NCI-H524 (cell line): ENCODE data around the gene PDE4C.

Experiments used
- DNase-seq, 2 experiments: peaks; one replicate each; lab custom pipeline; 2025; lab: John Stamatoyannopoulos, UW

PDE4C gene

GRCh38 chr19:18198374-18198773 is 27.9 kb downstream of the PDE4C start:
- no peak for DNase-seq

- DNase-seq: no peak
Measured at GRCh38 chr19:18197941-18198340, 28.3 kb downstream of the PDE4C start.

- no peak for DNase-seq
Measured at GRCh38 chr19:18197306-18197705, 28.9 kb downstream of the PDE4C start.

GRCh38 chr19:18196511-18196845 is 29.8 kb downstream of the PDE4C start:
- DNase-seq: no peak

GRCh38 chr19:18194554-18195238 is 31.5 kb downstream of the PDE4C start:
- no peak for DNase-seq

GRCh38 chr19:18194181-18194530 is 32.1 kb downstream of the PDE4C start:
- DNase-seq: no peak

- no peak for DNase-seq
Measured at GRCh38 chr19:18193388-18194180, 32.7 kb downstream of the PDE4C start.

- peak; percentile 100 for DNase-seq
Measured at GRCh38 chr19:18192673-18193387, 33.4 kb downstream of the PDE4C start, which contains the start of gene MPV17L2. Gene MPV17L2 (plus strand): TSS chr19:18193218. CDS start chr19:18193282, 64 bp downstream.

- DNase-seq: no peak
Measured at GRCh38 chr19:18191640-18192062, 34.6 kb downstream of the PDE4C start.

- no peak for DNase-seq
Measured at GRCh38 chr19:18190278-18190677, 36.0 kb downstream of the PDE4C start.

GRCh38 chr19:18185538-18185937 is 40.7 kb downstream of the PDE4C start:
- DNase-seq: no peak

GRCh38 chr19:18183529-18183928 is 42.7 kb downstream of the PDE4C start:
- DNase-seq: no peak

- no peak for DNase-seq
Measured at GRCh38 chr19:18179957-18180356, 46.3 kb downstream of the PDE4C start.

- no peak for DNase-seq
Measured at GRCh38 chr19:18176367-18177310, 49.6 kb downstream of the PDE4C start.

- no peak for DNase-seq
Measured at GRCh38 chr19:18174983-18175382, 51.3 kb downstream of the PDE4C start.
